B cell (primary cell): Measurements from ENCODE around the gene TBX20.

Source experiments
- EZH2 ChIP-seq: IDR thresholded peaks from 2 replicates; pipeline ENCODE4 v1.6.1; 2012; ENCODE audit warnings: borderline replicate concordance, low read depth, mild to moderate bottlenecking, moderate library complexity, low read length; ENCODE audit not compliant: insufficient read depth, poor library complexity, severe bottlenecking
- TF ChIP-seq, protein P1 (sequence below): fragments of 200-600 bp; IDR thresholded peaks from one replicate; pipeline ENCODE4 v1.8.0; 2022; ENCODE audit warnings: antibody characterized with exemption, mild to moderate bottlenecking

DNA sequence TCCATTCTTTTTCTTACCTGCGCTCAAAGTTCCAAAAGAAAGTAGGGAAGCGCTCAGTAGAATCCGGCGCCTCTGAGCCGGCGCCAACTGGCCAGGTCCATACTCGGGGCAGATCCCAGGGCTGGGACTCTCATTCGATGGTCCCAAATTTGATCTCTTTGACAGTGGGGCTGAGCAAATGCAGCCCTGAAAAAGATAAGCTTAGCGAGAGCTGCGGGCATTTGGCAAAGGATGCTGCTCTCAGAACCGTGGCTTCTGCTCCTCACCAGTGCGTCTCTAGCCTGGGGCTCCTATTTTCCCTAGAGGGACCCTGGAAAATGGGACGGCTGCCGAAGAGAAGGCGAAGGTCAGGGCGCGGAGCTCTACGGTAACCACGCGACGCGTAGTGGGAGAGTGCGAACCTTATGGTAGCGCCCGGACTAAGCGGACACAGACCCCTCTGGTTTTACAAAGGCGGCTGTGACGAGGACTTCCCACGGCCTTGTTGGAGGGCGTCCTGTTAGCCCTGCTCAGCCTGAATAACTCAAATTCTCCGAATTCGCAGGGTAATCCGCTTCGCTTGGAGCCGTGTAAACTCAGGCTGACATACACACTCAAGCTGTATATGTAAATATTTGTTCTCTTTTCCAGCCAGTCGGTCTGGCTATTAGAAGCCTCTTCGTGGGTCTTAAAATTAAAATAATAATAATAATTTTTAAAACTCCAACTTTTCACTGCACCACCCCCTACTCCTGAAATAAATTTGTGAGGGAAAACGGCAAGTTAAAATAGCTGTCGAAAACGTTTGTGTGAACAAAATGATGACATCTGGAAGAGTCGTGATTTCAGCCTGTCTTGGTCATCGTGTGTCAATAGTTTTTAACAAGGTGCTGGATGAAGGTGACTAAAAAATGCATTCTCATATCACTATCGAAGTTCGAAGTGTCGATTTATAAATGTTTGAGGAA is 869 bp upstream of the TBX20 start:
- TF ChIP-seq, protein P1, sequence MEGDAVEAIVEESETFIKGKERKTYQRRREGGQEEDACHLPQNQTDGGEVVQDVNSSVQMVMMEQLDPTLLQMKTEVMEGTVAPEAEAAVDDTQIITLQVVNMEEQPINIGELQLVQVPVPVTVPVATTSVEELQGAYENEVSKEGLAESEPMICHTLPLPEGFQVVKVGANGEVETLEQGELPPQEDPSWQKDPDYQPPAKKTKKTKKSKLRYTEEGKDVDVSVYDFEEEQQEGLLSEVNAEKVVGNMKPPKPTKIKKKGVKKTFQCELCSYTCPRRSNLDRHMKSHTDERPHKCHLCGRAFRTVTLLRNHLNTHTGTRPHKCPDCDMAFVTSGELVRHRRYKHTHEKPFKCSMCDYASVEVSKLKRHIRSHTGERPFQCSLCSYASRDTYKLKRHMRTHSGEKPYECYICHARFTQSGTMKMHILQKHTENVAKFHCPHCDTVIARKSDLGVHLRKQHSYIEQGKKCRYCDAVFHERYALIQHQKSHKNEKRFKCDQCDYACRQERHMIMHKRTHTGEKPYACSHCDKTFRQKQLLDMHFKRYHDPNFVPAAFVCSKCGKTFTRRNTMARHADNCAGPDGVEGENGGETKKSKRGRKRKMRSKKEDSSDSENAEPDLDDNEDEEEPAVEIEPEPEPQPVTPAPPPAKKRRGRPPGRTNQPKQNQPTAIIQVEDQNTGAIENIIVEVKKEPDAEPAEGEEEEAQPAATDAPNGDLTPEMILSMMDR: no peak
- TF ChIP-seq EZH2: no peak
